Lung (tissue), 12 donors: ENCODE results near the gene MROH2B. TPM values are rescaled to one million over a fixed set of nuclear protein-coding genes. Genes with fewer than 3 reads are reported as not detected.

ENCODE experiments used
- ATAC-seq: fragments of 200-7000 bp; cut with Tn5 transposase; one replicate; pipeline ENCODE4 v1.9.1; 2020; ENCODE audit warnings: moderate number of reproducible peaks; ENCODE audit not compliant: insufficient read depth, low FRiP score
- DNase-seq, 3 donors: peaks; one replicate each; pipeline ENCODE4 v3.0.0-alpha.2; 2013 to 2017
- H3K27ac ChIP-seq, 2 donors: one replicate each; pipeline ENCODE4 v1.5.1; 2013; ENCODE audit warnings: mild to moderate bottlenecking in 2 of 2, moderate library complexity in 2 of 2, control low read depth in 1 of 2, inconsistent platforms in 1 of 2, low read depth in 1 of 2, low read length in 1 of 2
- H3K27me3 ChIP-seq, 3 donors: one replicate each; pipeline ENCODE4 v1.5.1; 2013; ENCODE audit warnings: low read length in 2 of 3; ENCODE audit not compliant: control insufficient read depth in 3 of 3, insufficient read depth in 3 of 3
- H3K36me3 ChIP-seq, 4 donors: one replicate each; pipeline ENCODE4 v1.5.1; 2013; ENCODE audit warnings: low read length in 4 of 4, mild to moderate bottlenecking in 1 of 4, moderate library complexity in 1 of 4; ENCODE audit not compliant: control insufficient read depth in 4 of 4, insufficient read depth in 4 of 4
- H3K4me1 ChIP-seq, 5 donors: one replicate each; pipeline ENCODE4 v1.5.1; 2013; ENCODE audit warnings: low read length in 5 of 5, mild to moderate bottlenecking in 2 of 5, moderate library complexity in 1 of 5; ENCODE audit not compliant: control insufficient read depth in 5 of 5, insufficient read depth in 5 of 5
- H3K4me3 ChIP-seq: one replicate; pipeline ENCODE4 v1.5.1; 2013; ENCODE audit warnings: mild to moderate bottlenecking, control low read depth, moderate library complexity
- H3K9ac ChIP-seq, 2 donors: one replicate each; pipeline ENCODE4 v1.5.1; 2013; ENCODE audit warnings: low read length in 2 of 2, control low read depth in 1 of 2; ENCODE audit not compliant: insufficient read depth in 1 of 2
- H3K9me3 ChIP-seq, 4 donors: one replicate each; pipeline ENCODE4 v1.5.1; 2013; ENCODE audit warnings: low read length in 3 of 4, mild to moderate bottlenecking in 1 of 4, moderate library complexity in 1 of 4; ENCODE audit not compliant: control insufficient read depth in 4 of 4, insufficient read depth in 3 of 4
- WGBS, 2 donors: extraction: QIAGEN DNeasy Blood & Tissue Kit; methylation state at CpG; one replicate each; pipeline ENCODE4 v1.1.7; 2013; 5-methylcytosine and 5-hydroxymethylcytosine counted together
- polyA plus RNA-seq, 2 donors: library from polyadenylated mRNA; stranded (reverse); fragments of 200-250 nt; gene quantifications; one replicate each; pipeline ENCODE4 v1.2.1, GENCODE V29; 2013
- total RNA-seq, 2 donors: library from RNA; depleted of rRNA in 1 of 2; stranded (reverse); fragments of >200 nt in 1 of 2; gene quantifications; one replicate each; pipeline ENCODE4 v1.2.1, GENCODE V29; 2014 to 2021
- TF ChIP-seq, protein P1 (sequence below): IDR thresholded peaks from 2 replicates; pipeline ENCODE4 v1.5.1; 2012; ENCODE audit warnings: mild to moderate bottlenecking; ENCODE audit errors: control extremely low read depth, extremely low read depth
- donor health status: control.
- donor health status: control.
- donor health status: Bipolar disorder and iron deficiency.
- donor health status: healthy.
- donor health status: DM: yes; HTN: yes; CAD: no.

Gene MROH2B
- total and polyA plus RNA-seq, 4 donors = not detected

- Histone ChIP-seq H3K27ac (no peak overlapping the region), H3K4me1 (peaks cover 0 to 5% (median 0%) of the 10 kb centered on the region in 5 donors), H3K36me3 (no peaks in the 10 kb centered on the region), H3K27me3 (no peaks in the 10 kb centered on the region), H3K4me3 (no peak overlapping the region), H3K9me3 (no peaks in the 10 kb centered on the region), H3K9ac (no peak overlapping the region)
- ATAC-seq (no peak), DNase-seq (no peak)
- 60 to 62% methylated on average over 3 of the region's 3 CpGs for WGBS, 2 donors
- TF ChIP-seq, protein P1, sequence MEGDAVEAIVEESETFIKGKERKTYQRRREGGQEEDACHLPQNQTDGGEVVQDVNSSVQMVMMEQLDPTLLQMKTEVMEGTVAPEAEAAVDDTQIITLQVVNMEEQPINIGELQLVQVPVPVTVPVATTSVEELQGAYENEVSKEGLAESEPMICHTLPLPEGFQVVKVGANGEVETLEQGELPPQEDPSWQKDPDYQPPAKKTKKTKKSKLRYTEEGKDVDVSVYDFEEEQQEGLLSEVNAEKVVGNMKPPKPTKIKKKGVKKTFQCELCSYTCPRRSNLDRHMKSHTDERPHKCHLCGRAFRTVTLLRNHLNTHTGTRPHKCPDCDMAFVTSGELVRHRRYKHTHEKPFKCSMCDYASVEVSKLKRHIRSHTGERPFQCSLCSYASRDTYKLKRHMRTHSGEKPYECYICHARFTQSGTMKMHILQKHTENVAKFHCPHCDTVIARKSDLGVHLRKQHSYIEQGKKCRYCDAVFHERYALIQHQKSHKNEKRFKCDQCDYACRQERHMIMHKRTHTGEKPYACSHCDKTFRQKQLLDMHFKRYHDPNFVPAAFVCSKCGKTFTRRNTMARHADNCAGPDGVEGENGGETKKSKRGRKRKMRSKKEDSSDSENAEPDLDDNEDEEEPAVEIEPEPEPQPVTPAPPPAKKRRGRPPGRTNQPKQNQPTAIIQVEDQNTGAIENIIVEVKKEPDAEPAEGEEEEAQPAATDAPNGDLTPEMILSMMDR = no peak
These were observed 67.3 kb downstream of the MROH2B start for GRCh38 chr5:41003670-41004376.

GRCh38 chr5:40999966-41000365 lies 71.2 kb downstream of the MROH2B start:
- H3K27me3 ChIP-seq = no peaks in the 10 kb centered on the region
- TF ChIP-seq, protein P1 = no peak
- 95 to 97% methylated on average over 4 of the region's 4 CpGs for WGBS, 2 donors
- DNase-seq = no peak
- H3K36me3 ChIP-seq = peaks cover 0 to 3% (median 0%) of the 10 kb centered on the region in 4 donors
- ATAC-seq = no peak
- no peak overlapping the region for H3K27ac ChIP-seq
- no peaks in the 10 kb centered on the region for H3K9me3 ChIP-seq
- no peak overlapping the region for H3K4me3 ChIP-seq
- no peak overlapping the region for H3K9ac ChIP-seq
- H3K4me1 ChIP-seq = peaks cover 0 to 5% (median 3%) of the 10 kb centered on the region in 5 donors

GRCh38 chr5:40999142-40999541 lies 72.0 kb downstream of the MROH2B start:
- WGBS, 2 donors = 86 to 88% methylated on average over 1 of the region's 1 CpG
- no peaks in the 10 kb centered on the region for H3K9me3 ChIP-seq
- no peaks in the 10 kb centered on the region for H3K27me3 ChIP-seq
- no peak overlapping the region for H3K9ac ChIP-seq
- H3K36me3 ChIP-seq = peaks cover 0 to 3% (median 0%) of the 10 kb centered on the region in 4 donors
- ATAC-seq (no peak), DNase-seq (peak in 2 of 3 donors; percentile 52 to 55)
- TF ChIP-seq, protein P1 = no peak
- no peak overlapping the region for H3K4me3 ChIP-seq
- peaks cover 0 to 5% (median 3%) of the 10 kb centered on the region in 5 donors for H3K4me1 ChIP-seq
- no peak overlapping the region for H3K27ac ChIP-seq
